LNCAP (cell line): ENCODE measurements around the gene PIP5KL1.

Experiments
- TF ChIP-seq, protein P1 (sequence below): fragments of 450-650 bp; IDR thresholded peaks from 2 replicates; pipeline ENCODE4 v1.5.1; 2017; ENCODE audit warnings: mild to moderate bottlenecking

PIP5KL1 gene

DNA sequence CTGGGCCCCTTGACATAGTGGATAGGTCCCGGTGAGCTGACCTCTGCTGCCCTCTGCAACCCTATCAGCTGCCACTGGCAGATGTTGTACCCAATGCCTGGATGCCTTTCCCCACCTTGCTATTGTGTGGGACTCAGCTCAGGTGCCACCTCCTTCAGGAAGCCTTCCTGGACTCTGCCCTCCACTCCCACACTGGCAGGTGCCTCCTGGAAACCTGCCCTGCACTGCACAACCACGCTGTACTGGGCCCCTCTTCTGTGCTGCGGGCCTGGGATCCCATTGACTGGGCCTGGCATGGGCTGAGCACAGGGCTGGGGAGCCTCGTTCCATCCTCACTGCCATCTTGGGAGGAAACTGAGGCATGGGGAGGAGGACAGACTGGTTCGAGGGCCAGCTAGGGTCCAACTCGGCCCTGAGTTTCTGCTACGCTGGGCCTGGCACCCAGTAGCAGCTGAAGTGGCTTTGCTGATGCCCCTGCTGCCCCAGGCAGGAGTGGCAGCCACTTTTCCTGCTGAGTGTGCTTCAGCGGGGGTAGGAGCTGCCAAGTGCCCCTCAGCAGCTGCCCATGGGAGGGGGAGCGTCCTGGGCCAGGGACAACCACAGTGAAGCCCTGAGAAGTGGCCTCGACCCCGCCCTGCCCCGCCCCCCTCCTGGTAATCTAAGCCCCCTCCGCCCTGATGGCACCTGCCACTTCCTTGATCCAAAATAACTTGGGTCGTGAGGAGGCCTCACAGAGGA lies 54.4 kb downstream of the PIP5KL1 start:
- TF ChIP-seq, protein P1, sequence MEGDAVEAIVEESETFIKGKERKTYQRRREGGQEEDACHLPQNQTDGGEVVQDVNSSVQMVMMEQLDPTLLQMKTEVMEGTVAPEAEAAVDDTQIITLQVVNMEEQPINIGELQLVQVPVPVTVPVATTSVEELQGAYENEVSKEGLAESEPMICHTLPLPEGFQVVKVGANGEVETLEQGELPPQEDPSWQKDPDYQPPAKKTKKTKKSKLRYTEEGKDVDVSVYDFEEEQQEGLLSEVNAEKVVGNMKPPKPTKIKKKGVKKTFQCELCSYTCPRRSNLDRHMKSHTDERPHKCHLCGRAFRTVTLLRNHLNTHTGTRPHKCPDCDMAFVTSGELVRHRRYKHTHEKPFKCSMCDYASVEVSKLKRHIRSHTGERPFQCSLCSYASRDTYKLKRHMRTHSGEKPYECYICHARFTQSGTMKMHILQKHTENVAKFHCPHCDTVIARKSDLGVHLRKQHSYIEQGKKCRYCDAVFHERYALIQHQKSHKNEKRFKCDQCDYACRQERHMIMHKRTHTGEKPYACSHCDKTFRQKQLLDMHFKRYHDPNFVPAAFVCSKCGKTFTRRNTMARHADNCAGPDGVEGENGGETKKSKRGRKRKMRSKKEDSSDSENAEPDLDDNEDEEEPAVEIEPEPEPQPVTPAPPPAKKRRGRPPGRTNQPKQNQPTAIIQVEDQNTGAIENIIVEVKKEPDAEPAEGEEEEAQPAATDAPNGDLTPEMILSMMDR = no peak

DNA sequence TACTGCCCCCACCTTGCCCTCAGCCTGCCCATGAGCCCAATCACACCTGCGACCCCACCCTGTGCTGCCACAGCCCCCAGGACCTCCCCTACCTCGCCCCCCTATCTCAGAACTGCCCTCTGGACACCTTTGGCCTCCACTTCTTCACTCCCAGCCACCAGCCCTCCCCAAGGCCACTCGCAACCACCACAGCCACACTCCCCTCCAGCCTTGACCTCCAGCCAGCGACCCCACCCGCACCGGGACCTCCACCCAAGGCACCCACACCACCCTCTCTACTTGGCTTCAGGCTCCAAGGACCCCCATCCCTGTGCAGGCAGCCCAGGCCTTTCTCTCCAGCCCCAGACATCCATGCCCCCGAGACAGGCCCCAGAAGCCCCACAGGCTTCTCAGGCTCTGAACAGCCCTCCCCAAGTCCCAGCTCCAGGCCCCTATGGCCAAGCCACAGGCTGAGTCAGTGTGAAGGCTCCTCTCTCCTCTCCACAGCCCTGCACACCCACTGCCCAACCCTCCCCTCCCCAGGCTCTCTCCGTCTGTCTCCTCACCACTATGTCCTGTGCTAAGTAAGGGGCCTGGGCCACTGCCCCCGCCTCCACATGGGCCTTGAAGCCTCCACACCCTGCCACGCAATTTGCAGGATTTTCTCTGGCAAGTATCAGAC lies 55.1 kb downstream of the PIP5KL1 start:
- TF ChIP-seq, protein P1 = no peak

DNA sequence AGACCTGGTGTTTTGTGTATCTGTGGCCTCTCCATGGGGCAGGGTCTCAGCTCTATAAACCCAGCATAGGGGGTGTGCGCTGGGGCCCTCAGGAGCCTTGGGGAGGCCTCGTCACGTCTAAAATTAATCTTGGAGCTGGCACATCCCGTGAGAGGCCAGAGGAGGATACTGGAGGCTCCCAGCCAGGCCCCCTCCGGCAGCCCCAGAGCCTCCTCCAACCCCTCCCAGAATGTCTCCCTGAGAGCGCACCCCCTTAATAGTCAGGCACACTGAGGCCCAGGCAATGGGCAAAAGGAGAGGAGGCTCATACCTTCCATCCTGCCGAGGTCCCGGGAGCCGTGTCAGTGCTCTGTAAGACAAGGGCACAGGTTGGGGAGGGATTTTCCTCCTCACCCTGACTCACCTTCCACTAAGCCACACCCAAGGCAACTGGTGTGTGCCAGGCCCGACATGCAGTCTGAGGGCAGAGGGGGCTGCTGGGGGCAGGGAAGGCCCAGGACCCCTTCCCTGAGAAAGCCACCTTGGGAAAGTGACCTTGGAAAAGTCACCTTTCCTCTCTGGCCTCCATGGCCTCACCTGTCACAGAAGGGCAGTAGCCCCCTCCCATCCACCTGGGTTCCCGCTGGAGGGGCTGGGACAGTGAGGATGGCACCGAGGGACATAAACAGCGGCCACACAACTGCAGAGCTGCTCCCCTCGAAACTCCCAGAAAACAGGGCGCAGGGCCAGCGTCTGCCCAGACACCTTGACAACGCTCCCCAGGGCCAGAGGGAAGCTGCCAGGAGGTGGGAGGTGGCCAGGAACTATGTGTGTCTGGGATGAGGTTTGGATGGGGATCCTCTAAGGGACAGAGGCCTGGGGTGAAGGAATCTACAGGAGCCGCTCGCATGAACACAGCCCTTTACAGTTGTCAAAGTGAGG lies 56.0 kb downstream of the PIP5KL1 start:
- TF ChIP-seq, protein P1 = no peak

DNA sequence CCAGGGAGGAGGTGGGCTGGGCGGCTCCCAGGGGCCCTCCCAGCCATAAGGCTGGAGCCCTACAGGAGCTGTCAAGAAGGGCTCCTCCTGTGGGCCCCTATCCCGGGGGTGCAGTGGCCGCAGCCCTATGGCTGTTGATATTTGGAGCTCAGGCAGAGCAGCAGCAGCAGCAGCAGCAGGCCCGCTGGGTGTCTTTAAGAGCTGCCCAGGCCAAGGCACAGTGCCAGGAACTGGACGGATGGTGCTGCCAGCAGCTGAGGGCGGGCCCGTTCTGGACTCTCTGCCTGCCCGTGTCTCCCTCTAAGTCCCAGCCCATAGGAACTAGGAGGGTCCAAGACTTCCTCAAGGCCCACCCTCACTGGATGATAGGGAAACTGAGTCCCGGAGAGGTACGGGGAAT lies 56.7 kb downstream of the PIP5KL1 start:
- TF ChIP-seq, protein P1 = no peak

DNA sequence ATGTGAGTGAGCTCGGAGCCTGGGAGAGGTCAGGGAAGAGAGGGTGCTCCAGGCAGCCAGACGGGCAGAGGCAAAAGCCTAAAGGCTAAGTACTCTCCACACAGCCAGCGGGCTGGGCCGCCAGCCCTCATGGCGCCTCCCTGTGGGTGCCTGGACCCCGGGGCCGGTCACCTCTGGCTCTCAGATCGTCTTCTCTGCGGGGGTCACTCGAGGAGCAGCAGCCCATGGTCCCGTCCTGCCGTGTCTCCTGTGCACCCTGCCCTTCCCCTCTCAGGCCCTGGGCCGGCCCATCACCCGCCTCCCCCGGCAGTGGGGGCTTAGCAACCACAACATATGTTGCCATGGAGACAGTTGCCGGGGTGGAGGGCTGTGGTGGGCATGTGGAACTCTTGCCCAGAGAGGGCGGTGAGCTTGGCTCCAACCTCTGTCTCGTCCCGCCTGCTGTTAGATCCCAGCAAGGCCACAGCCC lies 57.3 kb downstream of the PIP5KL1 start:
- TF ChIP-seq, protein P1 = no peak

DNA sequence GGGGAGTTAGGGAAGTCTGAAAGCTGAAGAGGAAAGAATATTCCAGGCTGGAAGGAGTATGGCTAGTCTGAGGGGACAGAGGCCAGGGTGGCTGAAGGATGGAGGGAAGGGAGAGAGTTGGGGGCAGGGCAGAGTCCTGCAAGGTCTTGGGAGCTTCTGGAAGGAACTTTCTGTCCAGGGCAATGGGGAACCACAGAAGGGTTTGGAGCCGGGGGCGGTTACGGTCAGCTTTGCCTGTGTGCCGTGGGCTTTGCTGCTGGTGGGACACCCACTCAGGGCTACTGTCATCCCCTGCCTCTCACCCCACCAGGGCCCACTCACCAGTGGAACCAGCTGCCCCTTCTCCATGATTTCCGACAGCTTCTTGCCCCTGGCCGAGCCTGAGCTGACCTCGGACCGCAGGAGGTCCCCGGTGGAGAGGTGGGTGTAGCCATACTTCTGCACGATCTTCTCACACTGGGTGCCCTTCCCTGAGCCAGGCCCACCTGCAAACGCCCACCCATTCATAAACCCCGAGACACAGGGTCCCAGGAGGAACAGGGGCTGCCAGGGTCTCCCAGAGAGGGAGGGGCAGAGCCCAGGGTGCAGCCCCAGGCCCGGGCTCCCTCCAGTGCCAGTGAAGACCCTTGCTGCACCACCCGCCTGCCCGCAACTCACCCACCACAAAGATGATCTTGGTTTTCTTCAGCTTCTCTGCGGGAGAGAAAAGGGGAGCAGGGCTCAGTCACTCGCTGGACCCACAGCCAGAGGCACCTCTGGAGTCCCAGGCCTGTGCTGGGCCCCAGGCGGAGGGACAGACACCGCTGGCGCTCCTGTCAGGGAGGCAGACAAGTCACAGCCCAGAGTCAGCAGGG lies 58.0 kb downstream of the PIP5KL1 start:
- TF ChIP-seq, protein P1 = no peak
